Glutamatergic neuron (in vitro differentiated cells): Measurements from ENCODE around the gene RRAD. TPM values are rescaled to one million over a fixed set of nuclear protein-coding genes. Genes with fewer than 3 reads are reported as not detected.

ENCODE experiments used
- DNase-seq: peaks from one replicate; pipeline ENCODE4 v3.0.0; 2022
- H3K27ac Mint-ChIP-seq: one replicate; pipeline ENCODE4 v1.8.0; 2020; ENCODE audit warnings: mild to moderate bottlenecking, mixed read lengths, inconsistent platforms; ENCODE audit not compliant: unreplicated experiment
- H3K27me3 Mint-ChIP-seq: one replicate; pipeline ENCODE4 v1.8.0; 2020; ENCODE audit warnings: mild to moderate bottlenecking, moderate library complexity, mixed read lengths, inconsistent platforms; ENCODE audit not compliant: unreplicated experiment
- H3K36me3 Mint-ChIP-seq: one replicate; pipeline ENCODE4 v1.8.0; 2020; ENCODE audit warnings: mild to moderate bottlenecking, mixed read lengths, inconsistent platforms; ENCODE audit not compliant: unreplicated experiment
- H3K4me1 Mint-ChIP-seq: one replicate; pipeline ENCODE4 v1.8.0; 2020; ENCODE audit warnings: mild to moderate bottlenecking, low read depth, mixed read lengths, inconsistent platforms; ENCODE audit not compliant: unreplicated experiment
- H3K4me3 Mint-ChIP-seq: one replicate; pipeline ENCODE4 v1.8.0; 2020; ENCODE audit warnings: mild to moderate bottlenecking, mixed read lengths, inconsistent platforms; ENCODE audit not compliant: unreplicated experiment
- H3K9me3 Mint-ChIP-seq: one replicate; pipeline ENCODE4 v1.8.0; 2020; ENCODE audit warnings: mild to moderate bottlenecking, moderate library complexity, mixed read lengths, inconsistent platforms; ENCODE audit not compliant: unreplicated experiment
- CTCF ChIP-seq: fragments of 200-600 bp; sonication (generic); IDR thresholded peaks from one replicate; pipeline ENCODE4 v1.5.0; 2021; ENCODE audit not compliant: partially characterized antibody, unreplicated experiment
- total RNA-seq: library from RNA; stranded (reverse); fragmentation: NEBNext Ultra II Directional; extraction: Animal tissue kit (Norgen Biotek cat#: 25700); gene quantifications from one replicate; pipeline ENCODE4 v1.2.1, GENCODE V29; 2021; ENCODE audit not compliant: unreplicated experiment

RRAD gene
- total RNA-seq, 1 donor from 2014 or later, result 1.1 TPM

- H3K4me3 Mint-ChIP-seq, result peak overlapping the region; percentile 34
- peak; percentile 73 for DNase-seq
- peaks cover 18% of the 10 kb centered on the region for H3K4me1 Mint-ChIP-seq
- H3K27me3 Mint-ChIP-seq, result peaks cover 13% of the 10 kb centered on the region
- TF ChIP-seq CTCF, result peak; percentile 26
- no peak overlapping the region for H3K27ac Mint-ChIP-seq
- H3K36me3 Mint-ChIP-seq, result no peaks in the 10 kb centered on the region
- H3K9me3 Mint-ChIP-seq, result peaks cover 7% of the 10 kb centered on the region
These were observed 611 bp downstream of the RRAD start for GRCh38 chr16:66924527-66925321.

DNA sequence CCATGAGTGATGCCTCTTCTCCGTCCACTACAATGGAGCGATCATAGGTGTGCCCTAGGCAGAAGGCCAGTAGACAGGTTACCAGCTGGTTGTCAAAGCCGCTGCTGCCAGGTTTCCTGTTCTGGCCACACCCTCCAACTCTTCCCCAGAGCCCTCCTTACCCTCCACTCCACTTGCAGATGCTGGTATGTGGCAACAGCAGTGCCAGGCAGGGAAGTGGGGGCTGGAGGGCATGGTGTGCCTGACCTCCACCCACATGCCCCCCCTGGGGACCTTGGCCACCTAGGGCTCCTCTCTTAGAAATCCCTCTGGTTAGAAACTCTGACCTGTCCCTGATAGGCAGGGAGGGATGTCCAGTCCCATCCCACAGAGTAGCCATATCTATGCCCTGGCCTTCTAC, 1.5 kb downstream of the RRAD start:
- H3K4me1 Mint-ChIP-seq, result peaks cover 22% of the 10 kb centered on the region
- H3K9me3 Mint-ChIP-seq, result peaks cover 11% of the 10 kb centered on the region
- H3K27me3 Mint-ChIP-seq, result peaks cover 15% of the 10 kb centered on the region
- H3K36me3 Mint-ChIP-seq, result no peaks in the 10 kb centered on the region
- TF ChIP-seq CTCF, result no peak
- DNase-seq, result no peak
- H3K4me3 Mint-ChIP-seq, result peak overlapping the region; percentile 74
- peak overlapping the region; percentile 64 for H3K27ac Mint-ChIP-seq

- no peak for DNase-seq
- peaks cover 11% of the 10 kb centered on the region for H3K9me3 Mint-ChIP-seq
- peaks cover 15% of the 10 kb centered on the region for H3K27me3 Mint-ChIP-seq
These were observed 2.0 kb downstream of the RRAD start for GRCh38 chr16:66923247-66923731.

GRCh38 chr16:66921729-66922450, 3.4 kb downstream of the RRAD start:
- H3K9me3 Mint-ChIP-seq, result peaks cover 9% of the 10 kb centered on the region
- no peak overlapping the region for H3K27ac Mint-ChIP-seq
- no peak for TF ChIP-seq CTCF
- H3K4me3 Mint-ChIP-seq, result no peak overlapping the region
- H3K27me3 Mint-ChIP-seq, result peaks cover 15% of the 10 kb centered on the region
- no peak for DNase-seq
- peaks cover 22% of the 10 kb centered on the region for H3K4me1 Mint-ChIP-seq
- H3K36me3 Mint-ChIP-seq, result no peaks in the 10 kb centered on the region

More at GRCh38 chr16:66923247-66923731, 2.0 kb downstream of the RRAD start:
- H3K27ac Mint-ChIP-seq, result peak overlapping the region; percentile 64
- TF ChIP-seq CTCF, result no peak
- H3K36me3 Mint-ChIP-seq, result no peaks in the 10 kb centered on the region
- peaks cover 22% of the 10 kb centered on the region for H3K4me1 Mint-ChIP-seq
- peak overlapping the region; percentile 74 for H3K4me3 Mint-ChIP-seq
